Body of pancreas (tissue), 4 donors: ENCODE results near the gene FOXD3. TPM values are rescaled to one million over a fixed set of nuclear protein-coding genes. Genes with fewer than 3 reads are reported as not detected.

ENCODE experiments used
- ATAC-seq: fragments of 150-250 bp; one replicate; pipeline ENCODE4 v1.9.1; 2016
- DNase-seq, 4 donors: peaks; one replicate each; pipeline ENCODE4 v3.0.0-alpha.2; 2019
- H3K27ac ChIP-seq, 4 donors: fragments of 200-600 bp; sonication (generic); 1 replicate in 3 of 4; 2 replicates in 1 of 4; pipeline versions ENCODE4 v1.5.1 to v1.6.1; 2016 to 2019; ENCODE audit warnings: mild to moderate bottlenecking in 1 of 4, mixed read lengths in 1 of 4, moderate library complexity in 1 of 4
- H3K27me3 ChIP-seq, 2 donors: fragments of 200-600 bp; sonication (generic); one replicate each; pipeline ENCODE4 v1.6.0; 2016; ENCODE audit warnings: mild to moderate bottlenecking in 1 of 2
- H3K36me3 ChIP-seq, 2 donors: fragments of 200-600 bp; sonication (generic); replicated peaks in 1 of 2; 2 replicates each; pipeline ENCODE4 v1.5.1; 2016; ENCODE audit warnings: low read depth in 2 of 2; ENCODE audit not compliant: insufficient read depth in 1 of 2
- H3K4me1 ChIP-seq: fragments of 200-600 bp; sonication (generic); one replicate; pipeline ENCODE4 v1.6.0; 2016
- H3K4me3 ChIP-seq, 2 donors: fragments of 200-600 bp; sonication (generic); 1 replicate in 1 of 2; 2 replicates in 1 of 2; pipeline ENCODE4 v1.5.1; 2016 to 2019
- H3K9me3 ChIP-seq, 3 donors: fragments of 200-600 bp; sonication (generic); 1 replicate in 2 of 3; 2 replicates in 1 of 3; pipeline ENCODE4 v1.5.1; 2016
- CTCF ChIP-seq, 7 experiments: fragments of 450-650 bp in 4 of 7; fragments of 200-600 bp in 3 of 7; sonication (generic) in 3 of 7; IDR thresholded peaks; one replicate each; pipeline ENCODE4 v1.5.1; 2016 to 2019; ENCODE audit warnings: antibody characterized with exemption in 7 of 7
- POLR2A ChIP-seq, 3 donors: fragments of 450-650 bp; IDR thresholded peaks; one replicate each; pipeline ENCODE4 v1.6.1; 2016; ENCODE audit warnings: antibody characterized with exemption in 3 of 3, mild to moderate bottlenecking in 2 of 3
- whole genome bisulfite sequencing, 2 donors: methylation state at CpG; one replicate each; pipeline ENCODE4 v1.1.5; 2017; 5-methylcytosine and 5-hydroxymethylcytosine counted together
- intact Hi-C: fragments of 100-400 bp; cut with DNase I; formaldehyde crosslinking; loops from one replicate; pipeline ENCODE4 v1.15.1; 2023
- total RNA-seq, 2 donors: library from RNA; depleted of rRNA; stranded (reverse); fragments of >200 nt; gene quantifications; one replicate each; pipeline ENCODE4 v1.1.0, GENCODE V29; 2016

The FOXD3 gene
- total RNA-seq, 2 donors from 2014 or later, result 0.26 TPM; not detected in 1

- Histone ChIP-seq H3K27ac (no peak overlapping the region), H3K36me3 (no peaks in the 10 kb centered on the region), H3K4me1 (peaks cover 31% of the 10 kb centered on the region), H3K27me3 (peaks cover 12 to 87% of the 10 kb centered on the region in 2 donors), H3K4me3 (no peak overlapping the region), H3K9me3 (no peaks in the 10 kb centered on the region)
- 15 to 19% methylated on average over 7 of the region's 7 CpGs for WGBS, 2 donors
- TF ChIP-seq POLR2A (IDR thresholded peaks at IDR 0.05), result no peak
- TF ChIP-seq CTCF (IDR thresholded peaks at IDR 0.05), result no peak
- intact Hi-C loops, result no loop called here
- ATAC-seq (no peak), DNase-seq (no peak)
These were observed 2.4 kb downstream of the FOXD3 start for GRCh38 chr1:63324779-63325119.

GRCh38 chr1:63325279-63325985 lies 3.1 kb downstream of the FOXD3 start:
- no peak overlapping the region for H3K27ac ChIP-seq
- ATAC-seq, result no peak
- peaks cover 12 to 87% of the 10 kb centered on the region in 2 donors for H3K27me3 ChIP-seq
- no peak for DNase-seq
- intact Hi-C loops, result no loop called here
- H3K9me3 ChIP-seq, result no peaks in the 10 kb centered on the region
- peaks cover 32% of the 10 kb centered on the region for H3K4me1 ChIP-seq
- no peaks in the 10 kb centered on the region for H3K36me3 ChIP-seq
- WGBS, 2 donors, result 10 to 22% methylated on average over 2 of the region's 2 CpGs
- TF ChIP-seq CTCF (IDR thresholded peaks at IDR 0.05) (no peak), POLR2A (IDR thresholded peaks at IDR 0.05) (no peak)
- H3K4me3 ChIP-seq, result no peak overlapping the region

- intact Hi-C loops, result no loop called here
- H3K4me1 ChIP-seq, result peaks cover 32% of the 10 kb centered on the region
These were observed 3.7 kb downstream of the FOXD3 start for GRCh38 chr1:63326106-63326472.

GRCh38 chr1:63326473-63327380 lies 4.4 kb downstream of the FOXD3 start:
- no peaks in the 10 kb centered on the region for H3K36me3 ChIP-seq
- peaks cover 30% of the 10 kb centered on the region for H3K4me1 ChIP-seq
- intact Hi-C loops, result no loop called here
- H3K4me3 ChIP-seq, result no peak overlapping the region
- 10 to 18% methylated on average over 37 of the region's 37 CpGs for WGBS, 2 donors
- TF ChIP-seq CTCF (IDR thresholded peaks at IDR 0.05), result no peak
- no peak for TF ChIP-seq POLR2A (IDR thresholded peaks at IDR 0.05)
- H3K9me3 ChIP-seq, result no peaks in the 10 kb centered on the region
- DNase-seq (no peak), ATAC-seq (no peak)
- H3K27me3 ChIP-seq, result peaks cover 12 to 81% of the 10 kb centered on the region in 2 donors
- no peak overlapping the region for H3K27ac ChIP-seq

More at GRCh38 chr1:63326106-63326472, 3.7 kb downstream of the FOXD3 start:
- DNase-seq, result no peak
- Histone ChIP-seq H3K27ac (no peak overlapping the region), H3K36me3 (no peaks in the 10 kb centered on the region), H3K27me3 (peaks cover 12 to 87% of the 10 kb centered on the region in 2 donors), H3K9me3 (no peaks in the 10 kb centered on the region), H3K4me3 (no peak overlapping the region)
- ATAC-seq, result no peak
- TF ChIP-seq POLR2A (IDR thresholded peaks at IDR 0.05), result no peak
- no peak for TF ChIP-seq CTCF (IDR thresholded peaks at IDR 0.05)
- WGBS, 2 donors, result 11 to 13% methylated on average over 20 of the region's 20 CpGs
